Activated CD4-positive, alpha-beta memory T cell treated with anti-CD3 and anti-CD28 coated beads, Interleukin-2, amount 10 ng/mL, durations not matched to agents 7 days and 5 days (primary cell): ENCODE measurements around the gene HS3ST5. TPM values are rescaled to one million over a fixed set of nuclear protein-coding genes. Genes with fewer than 3 reads are reported as not detected.

Experiments used
- CTCF ChIA-PET: fragments of 350-600 bp; sonication (Branson Sonifier 250); formaldehyde crosslinking; loops from one replicate; lab custom pipeline; 2021; ENCODE audit warnings: antibody characterized with exemption, inconsistent platforms; lab: Charles Lee
- POLR2A ChIA-PET: fragments of 350-600 bp; sonication (Branson Sonifier 250); formaldehyde crosslinking; loops from one replicate; lab custom pipeline; 2021; ENCODE audit warnings: antibody characterized with exemption; lab: Charles Lee
- DNase-seq: peaks from one replicate; pipeline ENCODE4 v3.0.0-alpha.2; 2020
- H3K27ac Mint-ChIP-seq: one replicate; pipeline ENCODE4 v1.8.0; 2021; ENCODE audit warnings: mild to moderate bottlenecking, mixed read lengths
- H3K27me3 Mint-ChIP-seq: one replicate; pipeline ENCODE4 v1.8.0; 2021; ENCODE audit warnings: mixed read lengths
- H3K36me3 Mint-ChIP-seq: one replicate; pipeline ENCODE4 v1.8.0; 2021; ENCODE audit warnings: low read depth, mixed read lengths
- H3K4me1 Mint-ChIP-seq: one replicate; pipeline ENCODE4 v1.8.0; 2021; ENCODE audit warnings: mixed read lengths
- H3K4me3 Mint-ChIP-seq: one replicate; pipeline ENCODE4 v1.8.0; 2021; ENCODE audit warnings: mild to moderate bottlenecking, mixed read lengths
- H3K9me3 Mint-ChIP-seq: one replicate; pipeline ENCODE4 v1.8.0; 2021; ENCODE audit warnings: mixed read lengths
- total RNA-seq, 2 experiments: library from RNA; stranded (reverse); gene quantifications; one replicate each; pipeline ENCODE4 v1.2.3, GENCODE V29; 2021

HS3ST5 gene
- total RNA-seq, 2 experiments from 2014 or later = not detected

DNA sequence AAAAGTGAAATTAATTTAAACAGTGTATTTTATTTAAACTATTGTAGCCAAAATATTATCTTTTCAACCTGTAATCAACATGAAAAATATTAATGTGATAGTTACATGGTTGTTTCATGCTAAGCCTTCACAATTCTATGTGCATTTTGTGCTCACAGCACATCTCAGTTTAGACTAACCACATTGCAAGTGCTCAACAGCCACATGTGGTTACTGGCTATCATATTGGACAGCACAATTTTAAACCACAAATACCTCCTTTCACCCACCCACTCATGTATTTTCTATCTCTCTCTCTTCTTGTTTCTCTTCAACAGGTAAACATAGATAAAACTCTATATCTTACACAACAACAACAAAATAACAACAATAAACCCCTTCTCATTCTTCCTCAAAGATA, 12.5 kb upstream of the HS3ST5 start:
- Mint-ChIP-seq H3K4me1 (no peaks in the 10 kb centered on the region), H3K4me3 (no peak overlapping the region), H3K36me3 (no peaks in the 10 kb centered on the region), H3K27me3 (no peaks in the 10 kb centered on the region), H3K27ac (no peak overlapping the region), H3K9me3 (no peaks in the 10 kb centered on the region)
- no peak for DNase-seq
- POLR2A ChIA-PET = no interaction called here
- CTCF ChIA-PET = no interaction called here

DNA sequence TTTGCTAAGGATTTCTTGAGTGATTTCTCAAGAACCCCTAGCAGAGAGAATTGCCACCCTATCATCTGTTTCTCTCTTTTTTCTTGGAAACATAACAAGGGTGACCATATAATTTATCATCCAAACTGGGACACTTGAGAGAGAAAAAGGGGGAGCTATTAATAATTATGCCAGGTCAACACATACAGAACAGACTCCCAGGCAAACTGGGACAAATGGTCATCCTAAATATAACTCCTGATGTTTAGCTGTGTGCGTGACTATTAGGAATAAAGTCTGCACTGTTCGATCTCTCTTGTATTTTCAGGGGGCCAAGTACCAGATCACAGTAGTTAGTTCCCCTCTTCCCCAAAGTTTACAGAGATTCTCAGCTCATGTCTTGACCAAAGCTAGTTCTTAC, 11.7 kb upstream of the HS3ST5 start:
- CTCF ChIA-PET = no interaction called here
- H3K4me1 Mint-ChIP-seq = no peaks in the 10 kb centered on the region
- H3K36me3 Mint-ChIP-seq = no peaks in the 10 kb centered on the region
- no peak overlapping the region for H3K27ac Mint-ChIP-seq
- H3K4me3 Mint-ChIP-seq = no peak overlapping the region
- no peaks in the 10 kb centered on the region for H3K9me3 Mint-ChIP-seq
- POLR2A ChIA-PET = no interaction called here
- DNase-seq = no peak
- no peaks in the 10 kb centered on the region for H3K27me3 Mint-ChIP-seq

- peaks cover 7% of the 10 kb centered on the region for H3K4me1 Mint-ChIP-seq
- CTCF ChIA-PET = no interaction called here
- H3K4me3 Mint-ChIP-seq = no peak overlapping the region
- POLR2A ChIA-PET = no interaction called here
- no peaks in the 10 kb centered on the region for H3K36me3 Mint-ChIP-seq
- no peak for DNase-seq
- no peak overlapping the region for H3K27ac Mint-ChIP-seq
- peaks cover 23% of the 10 kb centered on the region for H3K27me3 Mint-ChIP-seq
- no peaks in the 10 kb centered on the region for H3K9me3 Mint-ChIP-seq
Measured at GRCh38 chr6:114346451-114346850, 3.6 kb upstream of the HS3ST5 start.

DNA sequence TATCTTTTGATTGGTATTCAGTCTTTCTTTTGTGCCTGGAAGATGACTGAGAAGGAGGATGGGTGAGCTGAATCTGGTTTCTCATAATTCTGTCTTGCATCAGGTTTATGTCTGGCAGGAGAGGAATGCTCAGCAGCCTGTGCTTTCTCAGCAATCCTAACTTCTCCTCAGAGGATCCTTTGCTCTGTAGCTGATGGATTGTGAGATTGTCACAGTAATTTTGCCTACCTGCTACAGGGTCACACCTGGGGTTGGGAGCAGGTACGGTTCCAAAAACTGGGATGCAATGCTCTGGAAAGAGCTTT, 2.1 kb upstream of the HS3ST5 start:
- no peak overlapping the region for H3K27ac Mint-ChIP-seq
- ChIA-PET POLR2A (no interaction called here), CTCF (no interaction called here)
- no peaks in the 10 kb centered on the region for H3K9me3 Mint-ChIP-seq
- DNase-seq = no peak
- no peaks in the 10 kb centered on the region for H3K36me3 Mint-ChIP-seq
- H3K27me3 Mint-ChIP-seq = peaks cover 32% of the 10 kb centered on the region
- H3K4me1 Mint-ChIP-seq = peaks cover 7% of the 10 kb centered on the region
- H3K4me3 Mint-ChIP-seq = no peak overlapping the region

DNA sequence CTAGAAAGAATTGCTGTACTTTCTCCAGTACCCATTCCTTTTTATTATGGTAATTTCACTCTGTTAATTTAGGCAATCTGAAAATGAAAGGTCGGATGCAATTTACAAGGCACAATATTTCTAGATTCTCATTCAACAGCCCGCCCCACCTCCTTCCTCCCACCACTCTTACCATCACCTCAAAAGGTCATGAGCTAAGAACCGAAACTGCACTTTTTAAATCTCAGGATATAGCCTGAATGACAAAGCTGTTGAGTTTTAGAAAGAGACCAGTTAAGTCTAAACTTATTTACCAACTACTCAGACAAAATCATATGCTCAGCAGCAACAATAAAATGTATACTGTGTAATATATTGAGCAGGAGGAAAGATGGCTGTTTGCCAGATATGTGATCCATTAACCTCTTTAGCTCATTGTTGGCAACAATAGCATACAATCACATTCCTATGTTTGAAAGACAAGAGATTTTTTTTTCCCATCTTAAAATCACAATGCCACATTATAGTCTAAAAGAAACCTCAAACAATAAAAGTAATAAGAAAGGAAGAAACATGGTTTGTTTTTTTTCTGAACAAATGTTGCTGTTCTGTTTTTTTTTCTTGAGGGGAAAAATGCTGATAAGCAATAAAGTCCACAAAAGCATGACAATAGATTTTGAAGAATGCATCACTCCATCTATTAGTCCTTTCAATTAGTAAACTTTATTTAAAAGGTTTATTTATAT, 1.6 kb upstream of the HS3ST5 start:
- H3K36me3 Mint-ChIP-seq = no peaks in the 10 kb centered on the region
- H3K4me3 Mint-ChIP-seq = no peak overlapping the region
- H3K27me3 Mint-ChIP-seq = peaks cover 37% of the 10 kb centered on the region
- POLR2A ChIA-PET = no interaction called here
- H3K27ac Mint-ChIP-seq = no peak overlapping the region
- DNase-seq = no peak
- no peaks in the 10 kb centered on the region for H3K9me3 Mint-ChIP-seq
- peaks cover 7% of the 10 kb centered on the region for H3K4me1 Mint-ChIP-seq
- CTCF ChIA-PET = no interaction called here

DNA sequence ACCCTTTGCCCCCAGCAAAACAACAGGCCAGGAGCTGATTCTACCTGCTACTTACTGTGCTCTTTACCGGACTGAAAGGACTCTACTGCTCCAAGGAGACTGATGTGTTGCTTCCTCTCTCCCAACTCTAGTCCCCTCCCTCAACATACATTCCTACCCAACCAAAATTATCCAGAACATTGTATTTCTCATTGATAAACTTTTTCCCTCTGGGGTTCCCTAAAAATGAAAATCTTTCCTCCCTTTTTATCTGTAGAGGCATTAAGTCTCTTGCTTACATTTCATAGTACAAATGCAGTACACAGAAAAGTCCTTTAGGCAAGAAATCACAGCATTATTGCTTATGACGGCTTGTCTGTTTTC, 940 bp upstream of the HS3ST5 start:
- DNase-seq = no peak
- Mint-ChIP-seq H3K27ac (no peak overlapping the region), H3K4me3 (no peak overlapping the region), H3K9me3 (no peaks in the 10 kb centered on the region), H3K4me1 (peaks cover 7% of the 10 kb centered on the region), H3K36me3 (no peaks in the 10 kb centered on the region), H3K27me3 (peaks cover 38% of the 10 kb centered on the region)
- CTCF ChIA-PET = no interaction called here
- POLR2A ChIA-PET = no interaction called here

DNA sequence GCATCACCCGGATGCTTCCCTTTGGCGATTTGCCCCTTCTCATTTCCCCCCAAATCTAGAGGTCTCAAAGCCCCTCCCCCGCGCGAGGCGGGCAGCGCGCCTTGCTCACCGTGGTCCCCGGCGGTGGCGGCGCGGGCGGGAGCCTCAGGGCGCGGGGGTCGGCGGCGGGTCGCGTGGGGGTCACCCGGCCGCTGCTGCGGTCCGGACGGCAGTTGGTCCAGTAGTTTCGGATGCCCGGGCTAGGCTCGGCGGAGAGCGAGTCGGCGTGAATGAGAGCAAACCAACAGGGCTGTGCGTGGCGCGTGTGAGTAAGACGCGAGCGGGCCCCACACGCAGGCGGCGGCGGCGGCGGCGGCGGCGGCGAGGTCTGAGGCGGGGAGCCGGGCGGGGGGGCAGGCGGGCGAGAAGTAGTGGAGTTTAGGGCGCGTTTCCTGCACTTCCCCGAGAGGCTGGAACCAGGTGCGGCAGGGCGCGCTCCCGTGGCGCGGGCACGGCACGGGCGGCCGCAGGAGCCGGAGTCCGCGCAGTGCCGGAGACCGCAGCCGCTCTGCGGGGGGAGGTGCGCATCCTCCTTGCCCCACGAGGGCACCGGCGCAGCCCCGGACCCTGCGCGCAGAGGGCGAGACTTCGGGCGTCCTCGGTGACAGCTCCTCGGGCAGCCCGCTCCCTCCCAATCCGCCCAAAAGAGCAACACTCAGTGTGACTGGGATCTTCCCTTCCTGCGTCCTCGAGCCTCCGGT, 567 bp downstream of the HS3ST5 start:
- DNase-seq = no peak
- H3K9me3 Mint-ChIP-seq = no peaks in the 10 kb centered on the region
- no peaks in the 10 kb centered on the region for H3K36me3 Mint-ChIP-seq
- POLR2A ChIA-PET = no interaction called here
- H3K4me3 Mint-ChIP-seq = no peak overlapping the region
- peaks cover 38% of the 10 kb centered on the region for H3K27me3 Mint-ChIP-seq
- H3K4me1 Mint-ChIP-seq = peaks cover 7% of the 10 kb centered on the region
- CTCF ChIA-PET = no interaction called here
- H3K27ac Mint-ChIP-seq = no peak overlapping the region

GRCh38 chr6:114339706-114340105, 3.1 kb downstream of the HS3ST5 start:
- Mint-ChIP-seq H3K9me3 (no peaks in the 10 kb centered on the region), H3K36me3 (no peaks in the 10 kb centered on the region), H3K27ac (no peak overlapping the region), H3K27me3 (peaks cover 34% of the 10 kb centered on the region), H3K4me1 (peaks cover 7% of the 10 kb centered on the region), H3K4me3 (no peak overlapping the region)
- no peak for DNase-seq
- CTCF ChIA-PET = no interaction called here
- POLR2A ChIA-PET = no interaction called here

GRCh38 chr6:114334237-114334636, 8.6 kb downstream of the HS3ST5 start:
- H3K36me3 Mint-ChIP-seq = no peaks in the 10 kb centered on the region
- ChIA-PET CTCF (no interaction called here), POLR2A (no interaction called here)
- no peak overlapping the region for H3K27ac Mint-ChIP-seq
- no peak overlapping the region for H3K4me3 Mint-ChIP-seq
- H3K27me3 Mint-ChIP-seq = no peaks in the 10 kb centered on the region
- no peak for DNase-seq
- H3K9me3 Mint-ChIP-seq = no peaks in the 10 kb centered on the region
- H3K4me1 Mint-ChIP-seq = no peaks in the 10 kb centered on the region

GRCh38 chr6:114327074-114327473, 15.7 kb downstream of the HS3ST5 start:
- Mint-ChIP-seq H3K27me3 (no peaks in the 10 kb centered on the region), H3K9me3 (no peaks in the 10 kb centered on the region), H3K27ac (no peak overlapping the region), H3K4me1 (no peaks in the 10 kb centered on the region), H3K36me3 (no peaks in the 10 kb centered on the region), H3K4me3 (no peak overlapping the region)
- ChIA-PET CTCF (no interaction called here), POLR2A (no interaction called here)
- no peak for DNase-seq

DNA sequence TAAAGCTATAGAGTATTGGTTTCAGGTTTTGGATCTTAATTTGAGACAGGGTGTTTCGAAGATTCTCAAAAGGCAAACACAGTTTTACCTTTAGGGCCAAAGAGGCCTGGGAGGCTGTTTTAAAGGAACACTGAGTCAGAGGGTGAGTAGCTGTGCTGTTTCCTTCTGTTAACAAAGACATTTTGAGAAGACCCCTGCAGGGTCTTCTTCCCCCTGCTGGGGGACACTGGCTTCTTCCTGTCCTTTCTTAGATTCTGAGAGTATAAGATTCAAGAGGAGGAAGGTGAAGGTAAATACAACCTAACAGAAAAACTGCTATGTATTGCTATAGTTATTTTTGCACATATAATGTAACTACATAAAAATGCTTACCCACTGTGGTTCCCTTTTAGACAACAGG, 19.0 kb downstream of the HS3ST5 start:
- Mint-ChIP-seq H3K27me3 (no peaks in the 10 kb centered on the region), H3K4me3 (no peak overlapping the region), H3K9me3 (no peaks in the 10 kb centered on the region), H3K36me3 (no peaks in the 10 kb centered on the region), H3K4me1 (no peaks in the 10 kb centered on the region), H3K27ac (no peak overlapping the region)
- CTCF ChIA-PET = no interaction called here
- no peak for DNase-seq
- POLR2A ChIA-PET = no interaction called here

DNA sequence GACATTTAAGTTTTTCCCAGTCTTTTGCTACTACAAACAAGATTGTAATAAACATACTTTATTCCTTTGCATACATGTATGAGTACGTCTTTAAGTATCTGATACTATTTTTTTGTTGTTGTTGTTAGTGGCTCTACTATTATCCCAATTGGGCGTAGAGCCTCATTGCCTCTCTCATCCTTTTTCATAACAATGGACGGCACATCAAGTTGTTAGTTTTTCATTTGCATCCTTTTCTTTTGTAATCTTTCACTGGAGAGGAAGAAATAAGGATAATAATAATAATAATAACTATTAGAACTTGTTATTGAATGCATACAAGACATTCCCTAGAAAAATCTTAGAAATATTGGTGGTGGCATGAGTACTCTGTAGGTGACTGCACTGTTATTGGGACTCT, 23.1 kb downstream of the HS3ST5 start:
- DNase-seq = no peak
- no peak overlapping the region for H3K4me3 Mint-ChIP-seq
- H3K36me3 Mint-ChIP-seq = no peaks in the 10 kb centered on the region
- POLR2A ChIA-PET = no interaction called here
- H3K9me3 Mint-ChIP-seq = no peaks in the 10 kb centered on the region
- no peaks in the 10 kb centered on the region for H3K27me3 Mint-ChIP-seq
- no peak overlapping the region for H3K27ac Mint-ChIP-seq
- no peaks in the 10 kb centered on the region for H3K4me1 Mint-ChIP-seq
- CTCF ChIA-PET = no interaction called here

DNA sequence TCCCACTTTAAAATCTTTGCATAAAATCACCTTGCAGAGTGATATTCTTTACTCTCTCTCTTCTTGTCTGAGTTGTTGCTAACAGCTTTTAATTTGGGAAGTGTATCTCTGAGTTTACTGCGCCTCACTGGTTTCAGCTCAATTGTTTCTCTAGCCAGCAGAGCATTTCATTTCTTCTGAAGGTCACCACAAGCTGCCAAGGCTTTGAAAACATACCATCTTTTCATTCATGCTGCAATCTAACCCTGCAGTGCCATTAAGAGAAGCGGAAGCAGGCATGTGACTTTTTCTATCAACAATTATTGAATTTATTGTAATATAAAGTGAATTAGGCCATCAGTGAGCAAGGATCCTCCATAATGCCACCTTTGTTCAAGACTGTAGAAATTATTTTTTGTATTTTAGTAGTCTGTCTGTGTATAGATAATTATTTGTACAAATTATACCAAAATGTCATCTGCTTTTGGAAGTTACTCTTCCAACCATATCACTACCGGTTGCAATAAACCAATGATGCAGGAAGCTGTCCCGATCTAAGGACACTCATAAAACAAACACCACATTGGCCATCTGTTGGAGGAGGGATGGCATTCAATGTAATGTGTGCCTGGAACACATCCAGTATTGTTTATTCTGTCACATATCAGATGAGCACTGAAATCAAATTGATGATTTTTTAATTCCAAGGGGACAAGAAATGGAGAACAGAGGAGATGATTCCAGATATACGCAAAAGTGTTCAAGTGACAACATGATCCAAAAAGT, 26.8 kb downstream of the HS3ST5 start:
- ChIA-PET CTCF (no interaction called here), POLR2A (no interaction called here)
- Mint-ChIP-seq H3K27me3 (no peaks in the 10 kb centered on the region), H3K27ac (no peak overlapping the region), H3K9me3 (no peaks in the 10 kb centered on the region), H3K4me3 (no peak overlapping the region), H3K36me3 (no peaks in the 10 kb centered on the region), H3K4me1 (no peaks in the 10 kb centered on the region)
- no peak for DNase-seq
